T-helper 17 cell (primary cell): ENCODE data around the gene CEMIP. TPM values are rescaled to one million over a fixed set of nuclear protein-coding genes. Genes with fewer than 3 reads are reported as not detected.

Experiments used
- ATAC-seq: fragments of 150-1000 bp; cut with Tn5 transposase; 2 replicates; pipeline ENCODE4 v1.10.0; 2021; ENCODE audit warnings: mild to moderate bottlenecking, moderate library complexity
- DNase-seq, 3 donors: peaks; one replicate each; pipeline versions ENCODE4 v3.0.0 to v3.0.0-alpha.2; 2020 to 2021
- H3K9me3 ChIP-seq: one replicate; pipeline ENCODE4 v1.7.0; 2013; ENCODE audit warnings: low read length, mild to moderate bottlenecking; ENCODE audit not compliant: control insufficient read depth, poor library complexity, severe bottlenecking
- H3K27ac Mint-ChIP-seq: one replicate; pipeline ENCODE4 v1.8.0; 2022; ENCODE audit warnings: mild to moderate bottlenecking, moderate library complexity, mixed read lengths
- H3K27me3 Mint-ChIP-seq: one replicate; pipeline ENCODE4 v1.8.0; 2022; ENCODE audit warnings: mixed read lengths
- H3K36me3 Mint-ChIP-seq: one replicate; pipeline ENCODE4 v1.8.0; 2022; ENCODE audit warnings: low read depth, mixed read lengths
- H3K4me1 Mint-ChIP-seq: one replicate; pipeline ENCODE4 v1.8.0; 2022; ENCODE audit warnings: mild to moderate bottlenecking, mixed read lengths
- H3K4me3 Mint-ChIP-seq: one replicate; pipeline ENCODE4 v1.8.0; 2022; ENCODE audit warnings: mild to moderate bottlenecking, moderate library complexity, mixed read lengths
- total RNA-seq, 4 donors: library from RNA in 2 of 4; stranded (reverse) in 2 of 4; gene quantifications; one replicate each; pipeline ENCODE4 v1.2.3 and lab custom pipeline; 2022 to 2026

Gene CEMIP
- total RNA-seq, 2 donors from 2014 or later = 0.15 to 0.42 TPM

DNA sequence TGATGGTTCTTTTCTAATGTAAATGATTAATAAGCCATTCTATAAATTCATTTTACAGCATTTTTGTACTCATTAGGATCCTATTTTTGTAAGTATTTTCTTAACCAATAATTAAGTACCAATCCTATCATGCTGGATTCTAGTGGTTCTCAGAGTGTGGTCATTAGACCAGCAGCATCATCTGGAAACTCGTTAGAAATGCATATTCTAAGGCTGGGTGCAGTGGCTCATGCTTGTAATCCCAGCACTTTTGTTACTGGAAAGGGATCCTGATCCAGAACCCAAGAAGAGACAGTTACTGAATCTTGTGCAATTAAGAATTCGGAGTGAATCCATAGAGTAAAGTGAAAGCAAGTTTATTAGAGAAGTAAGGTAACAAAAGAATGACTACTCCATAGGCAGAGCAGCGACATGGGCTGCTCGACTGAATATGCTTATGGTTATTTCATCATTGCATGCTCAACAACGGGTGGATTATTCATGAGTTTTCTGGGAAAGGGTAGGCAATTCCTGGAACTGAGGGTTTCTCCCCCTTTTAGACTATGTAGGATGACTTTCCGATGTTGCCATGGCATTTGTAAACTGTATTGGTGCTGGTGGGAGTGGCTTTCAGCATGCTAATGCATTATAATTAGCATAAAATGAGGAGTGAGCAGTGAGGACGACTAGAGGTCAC lies 9.9 kb upstream of the CEMIP start:
- DNase-seq (no peak), ATAC-seq (no peak)
- Mint-ChIP-seq H3K4me3 (no peak overlapping the region), H3K36me3 (no peaks in the 10 kb centered on the region), H3K4me1 (no peaks in the 10 kb centered on the region), H3K27me3 (peaks cover 47% of the 10 kb centered on the region), H3K27ac (no peak overlapping the region)
- H3K9me3 ChIP-seq = no peaks in the 10 kb centered on the region

- no peak overlapping the region for H3K27ac Mint-ChIP-seq
- no peak for DNase-seq
- no peaks in the 10 kb centered on the region for H3K36me3 Mint-ChIP-seq
- H3K4me3 Mint-ChIP-seq = no peak overlapping the region
- peaks cover 47% of the 10 kb centered on the region for H3K27me3 Mint-ChIP-seq
- ATAC-seq = no peak
- H3K4me1 Mint-ChIP-seq = no peaks in the 10 kb centered on the region
- H3K9me3 ChIP-seq = no peaks in the 10 kb centered on the region
Observed at GRCh38 chr15:80769829-80770705, 9.1 kb upstream of the CEMIP start.

DNA sequence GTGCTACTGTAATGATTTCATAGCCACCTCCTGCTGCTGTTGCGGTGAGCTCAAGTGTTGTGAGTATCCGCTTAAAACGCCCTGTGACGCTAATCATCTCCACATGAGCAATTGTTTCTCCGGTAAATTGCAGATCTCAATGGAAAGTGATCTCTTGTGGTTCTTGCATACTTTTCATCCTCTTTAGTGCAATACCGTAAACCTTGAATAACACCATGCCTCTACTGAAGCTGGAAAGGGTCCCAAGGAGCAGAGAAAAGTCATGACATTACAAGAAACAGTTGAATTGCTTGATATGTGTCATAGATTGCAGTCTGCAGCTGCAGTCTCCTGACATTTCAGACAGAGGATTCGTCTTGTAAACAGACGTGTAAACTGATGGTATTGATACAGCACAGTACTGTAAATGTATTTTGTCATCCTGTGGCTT lies 6.0 kb upstream of the CEMIP start:
- Mint-ChIP-seq H3K27ac (no peak overlapping the region), H3K27me3 (peaks cover 63% of the 10 kb centered on the region), H3K36me3 (no peaks in the 10 kb centered on the region), H3K4me1 (peaks cover 2% of the 10 kb centered on the region), H3K4me3 (no peak overlapping the region)
- no peaks in the 10 kb centered on the region for H3K9me3 ChIP-seq
- DNase-seq (no peak), ATAC-seq (no peak)

DNA sequence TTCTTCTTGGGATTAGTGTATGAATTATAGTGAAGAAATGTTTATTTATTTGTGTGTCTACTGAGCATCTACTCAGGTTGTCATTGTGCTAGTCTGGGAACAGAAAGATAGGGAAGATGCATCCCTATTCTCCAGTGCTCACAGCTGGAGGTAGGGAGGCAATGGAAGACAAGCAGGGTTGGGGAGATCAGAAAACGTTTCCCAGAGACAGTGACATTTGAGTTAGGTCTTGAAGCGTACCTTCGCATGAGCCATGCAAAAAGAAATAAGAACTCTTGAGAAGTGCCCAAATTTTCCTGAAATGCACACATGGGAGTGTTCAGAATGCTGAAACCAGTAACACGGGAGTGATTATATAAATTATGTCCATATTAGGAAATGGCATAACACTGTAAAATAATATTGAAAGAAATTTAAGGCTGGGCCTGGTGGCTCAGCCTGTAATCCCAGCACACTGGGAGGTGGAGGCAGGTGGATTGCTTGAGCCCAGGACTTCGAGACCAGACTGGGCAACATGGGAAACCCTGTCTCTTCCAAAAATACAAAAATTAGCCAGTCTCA lies 5.3 kb upstream of the CEMIP start:
- H3K27ac Mint-ChIP-seq = no peak overlapping the region
- no peaks in the 10 kb centered on the region for H3K9me3 ChIP-seq
- H3K4me1 Mint-ChIP-seq = peaks cover 2% of the 10 kb centered on the region
- H3K4me3 Mint-ChIP-seq = no peak overlapping the region
- no peaks in the 10 kb centered on the region for H3K36me3 Mint-ChIP-seq
- H3K27me3 Mint-ChIP-seq = peaks cover 65% of the 10 kb centered on the region
- no peak for ATAC-seq
- no peak for DNase-seq

GRCh38 chr15:80774486-80774885 lies 4.7 kb upstream of the CEMIP start:
- Mint-ChIP-seq H3K27ac (no peak overlapping the region), H3K27me3 (peaks cover 61% of the 10 kb centered on the region), H3K4me1 (peaks cover 2% of the 10 kb centered on the region), H3K36me3 (no peaks in the 10 kb centered on the region), H3K4me3 (no peak overlapping the region)
- no peak for DNase-seq
- ATAC-seq = no peak
- H3K9me3 ChIP-seq = no peaks in the 10 kb centered on the region

DNA sequence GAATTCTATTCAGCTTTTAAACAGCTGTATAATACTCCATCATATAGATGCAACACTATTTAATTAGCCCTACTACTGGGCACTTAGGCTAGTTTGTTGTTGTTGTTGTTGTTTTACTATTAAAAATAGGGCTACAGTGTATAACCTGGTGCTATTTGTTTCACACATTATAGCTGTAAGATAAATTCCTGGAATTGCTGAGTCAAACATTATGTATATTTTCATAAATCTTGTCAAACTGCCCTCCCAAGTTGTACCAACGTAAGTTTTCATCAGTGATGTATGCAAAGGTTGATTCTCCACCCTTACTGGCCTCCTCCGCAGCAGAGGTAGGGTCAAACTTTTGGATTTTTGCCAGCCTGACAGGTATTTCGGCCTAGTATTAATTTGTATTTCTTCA lies 3.8 kb upstream of the CEMIP start:
- ATAC-seq (no peak), DNase-seq (no peak)
- H3K9me3 ChIP-seq = no peaks in the 10 kb centered on the region
- Mint-ChIP-seq H3K4me1 (peaks cover 5% of the 10 kb centered on the region), H3K27ac (no peak overlapping the region), H3K27me3 (peaks cover 62% of the 10 kb centered on the region), H3K36me3 (peaks cover 2% of the 10 kb centered on the region), H3K4me3 (no peak overlapping the region)

- H3K27ac Mint-ChIP-seq = no peak overlapping the region
- H3K4me1 Mint-ChIP-seq = peaks cover 5% of the 10 kb centered on the region
- H3K27me3 Mint-ChIP-seq = peaks cover 66% of the 10 kb centered on the region
- no peak overlapping the region for H3K4me3 Mint-ChIP-seq
- ATAC-seq (peak; percentile 78), DNase-seq (peak; percentile 20 to 57 (median 31))
- H3K36me3 Mint-ChIP-seq = peaks cover 2% of the 10 kb centered on the region
- no peaks in the 10 kb centered on the region for H3K9me3 ChIP-seq
Observed at GRCh38 chr15:80776420-80777045, 2.6 kb upstream of the CEMIP start.

DNA sequence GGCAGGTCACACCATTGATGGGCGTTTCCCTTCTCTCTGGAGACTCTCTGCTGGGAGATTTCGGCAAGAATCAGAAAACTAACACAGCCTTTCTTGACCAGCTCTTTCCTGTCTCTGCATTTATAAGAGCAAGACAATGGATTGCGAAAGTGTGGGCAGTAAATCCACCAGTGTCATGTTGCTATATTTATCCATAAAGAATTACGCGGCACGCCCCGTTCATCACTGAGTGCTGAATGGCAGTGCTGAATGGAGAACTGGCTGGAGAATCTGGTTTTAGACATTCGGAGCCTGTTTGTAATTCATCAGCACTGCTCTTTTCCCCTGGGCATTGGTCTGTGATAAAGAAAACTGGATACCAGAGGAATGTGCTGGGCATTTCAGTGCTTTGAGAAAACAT lies 2.0 kb upstream of the CEMIP start:
- Mint-ChIP-seq H3K4me1 (peaks cover 5% of the 10 kb centered on the region), H3K36me3 (peaks cover 2% of the 10 kb centered on the region), H3K27me3 (peaks cover 66% of the 10 kb centered on the region), H3K27ac (no peak overlapping the region), H3K4me3 (no peak overlapping the region)
- ATAC-seq = no peak
- H3K9me3 ChIP-seq = no peaks in the 10 kb centered on the region
- no peak for DNase-seq

DNA sequence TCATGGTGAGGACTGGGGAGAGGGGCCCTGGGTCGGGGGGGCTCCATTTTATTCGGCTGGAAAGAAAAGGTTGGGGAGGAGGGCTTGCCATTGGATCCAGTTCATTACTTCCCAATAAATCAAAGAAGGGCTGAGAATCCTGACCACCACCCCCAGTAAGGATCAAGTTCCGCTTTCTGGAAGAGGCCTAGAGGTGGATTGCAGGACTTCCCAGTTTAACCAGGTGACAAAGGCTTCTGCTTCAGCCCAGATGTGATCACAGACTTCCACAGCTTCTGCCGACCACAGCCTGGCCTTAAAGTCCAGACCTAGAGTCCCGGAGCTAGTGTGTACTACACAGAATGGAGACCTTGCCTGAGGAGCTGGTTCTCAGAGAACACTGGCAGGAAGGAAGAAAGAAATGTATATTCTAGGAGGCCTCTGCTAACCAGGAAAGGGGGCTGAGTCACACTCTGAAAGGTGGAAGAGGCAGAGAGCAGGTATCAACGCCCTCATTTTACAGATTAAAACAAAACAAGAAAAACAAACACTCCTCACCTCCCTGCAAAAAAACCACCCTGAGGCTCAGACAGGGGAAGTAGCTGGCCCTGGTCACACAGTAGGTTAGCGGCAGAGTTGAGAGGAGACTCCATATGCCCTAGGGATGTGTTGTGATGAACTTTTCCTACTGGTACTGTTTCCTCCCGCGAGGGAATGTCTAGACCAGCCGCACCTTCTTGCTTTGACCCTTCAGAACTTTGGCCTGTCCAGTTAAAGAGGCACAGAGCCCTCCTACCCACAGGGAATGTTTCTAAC lies 1.1 kb upstream of the CEMIP start:
- H3K4me1 Mint-ChIP-seq = peaks cover 5% of the 10 kb centered on the region
- H3K36me3 Mint-ChIP-seq = peaks cover 2% of the 10 kb centered on the region
- peaks cover 71% of the 10 kb centered on the region for H3K27me3 Mint-ChIP-seq
- H3K9me3 ChIP-seq = no peaks in the 10 kb centered on the region
- no peak overlapping the region for H3K4me3 Mint-ChIP-seq
- DNase-seq = no peak
- no peak overlapping the region for H3K27ac Mint-ChIP-seq
- ATAC-seq = no peak

- Mint-ChIP-seq H3K4me1 (peaks cover 7% of the 10 kb centered on the region), H3K36me3 (peaks cover 2% of the 10 kb centered on the region), H3K27me3 (peaks cover 65% of the 10 kb centered on the region), H3K4me3 (no peak overlapping the region), H3K27ac (no peak overlapping the region)
- H3K9me3 ChIP-seq = no peaks in the 10 kb centered on the region
- no peak for ATAC-seq
- no peak for DNase-seq
Observed at GRCh38 chr15:80778621-80778963, 578 bp upstream of the CEMIP start.

DNA sequence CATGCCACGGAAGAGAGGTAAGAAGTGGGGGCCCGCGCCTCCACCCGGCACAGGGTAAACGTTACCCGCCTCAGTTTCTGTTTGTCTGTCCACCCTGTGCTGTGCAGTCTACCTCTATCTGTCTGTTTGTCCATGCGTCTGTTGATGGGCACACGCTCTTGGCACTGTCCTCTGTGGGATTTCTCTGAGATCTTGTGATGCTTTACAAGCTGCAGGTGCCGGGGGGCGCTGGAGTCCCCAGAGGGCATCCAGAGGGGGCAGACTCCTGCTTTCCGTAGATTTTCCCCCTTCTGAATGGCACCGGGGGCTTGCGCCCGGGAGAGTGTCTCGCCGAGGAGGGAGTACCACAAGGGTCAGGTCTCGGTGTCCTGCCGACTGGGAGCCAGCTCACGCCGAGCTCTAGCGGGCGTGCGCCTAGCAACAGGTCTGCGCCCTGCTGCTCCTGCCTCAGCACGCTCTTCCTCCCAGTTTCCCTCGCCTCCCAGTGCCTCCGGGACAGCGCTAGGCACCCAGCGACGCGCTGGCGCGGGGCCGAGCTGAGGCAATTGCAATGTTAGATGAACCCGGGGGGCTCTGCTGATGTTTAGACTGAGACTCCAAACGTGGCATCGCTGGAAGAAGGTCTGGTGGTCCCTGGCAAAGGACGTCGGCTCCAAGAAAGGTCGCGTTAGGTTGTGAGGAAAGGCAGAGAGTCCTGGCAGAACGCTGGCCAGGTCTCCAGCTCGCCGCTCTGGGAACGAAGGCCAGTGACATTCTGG lies 667 bp downstream of the CEMIP start:
- no peak for DNase-seq
- H3K9me3 ChIP-seq = no peaks in the 10 kb centered on the region
- Mint-ChIP-seq H3K36me3 (peaks cover 2% of the 10 kb centered on the region), H3K27ac (no peak overlapping the region), H3K27me3 (peaks cover 74% of the 10 kb centered on the region), H3K4me3 (peak overlapping the region; percentile 84), H3K4me1 (peaks cover 10% of the 10 kb centered on the region)
- ATAC-seq = no peak
